Left ventricle myocardium superior (tissue), 1 donor: Measurements from ENCODE around the gene PRSS50. TPM values are rescaled to one million over a fixed set of nuclear protein-coding genes. Genes with fewer than 3 reads are reported as not detected.
"Not testable (repeated sequence)": the region's sequence is repeated elsewhere in the genome, so short reads cannot be mapped to it uniquely, and the experiment has no call there.

ENCODE experiments used
- ATAC-seq: fragments of 200-7000 bp; cut with Tn5 transposase; one replicate; pipeline ENCODE4 v1.9.1; 2020; ENCODE audit warnings: mild to moderate bottlenecking, moderate library complexity
- DNase-seq: peaks from one replicate; pipeline ENCODE4 v3.0.0-alpha.2; 2020
- intact Hi-C: fragments of 100-400 bp; cut with micrococcal nuclease; formaldehyde crosslinking; loops from one replicate; pipeline ENCODE4 v1.11.0; 2022
- total RNA-seq: library from RNA; stranded (reverse); fragmentation: NEBNext Ultra II Directional; extraction: Animal tissue kit (Norgen Biotek cat#: 25700); gene quantifications from one replicate; pipeline ENCODE4 v1.2.1, GENCODE V29; 2021
- donor health status: DM: no; HTN: yes; CAD: no; lungs with severe emphysema.

Gene PRSS50
- total RNA-seq, 1 donor from 2014 or later, result 0.10 TPM

DNA sequence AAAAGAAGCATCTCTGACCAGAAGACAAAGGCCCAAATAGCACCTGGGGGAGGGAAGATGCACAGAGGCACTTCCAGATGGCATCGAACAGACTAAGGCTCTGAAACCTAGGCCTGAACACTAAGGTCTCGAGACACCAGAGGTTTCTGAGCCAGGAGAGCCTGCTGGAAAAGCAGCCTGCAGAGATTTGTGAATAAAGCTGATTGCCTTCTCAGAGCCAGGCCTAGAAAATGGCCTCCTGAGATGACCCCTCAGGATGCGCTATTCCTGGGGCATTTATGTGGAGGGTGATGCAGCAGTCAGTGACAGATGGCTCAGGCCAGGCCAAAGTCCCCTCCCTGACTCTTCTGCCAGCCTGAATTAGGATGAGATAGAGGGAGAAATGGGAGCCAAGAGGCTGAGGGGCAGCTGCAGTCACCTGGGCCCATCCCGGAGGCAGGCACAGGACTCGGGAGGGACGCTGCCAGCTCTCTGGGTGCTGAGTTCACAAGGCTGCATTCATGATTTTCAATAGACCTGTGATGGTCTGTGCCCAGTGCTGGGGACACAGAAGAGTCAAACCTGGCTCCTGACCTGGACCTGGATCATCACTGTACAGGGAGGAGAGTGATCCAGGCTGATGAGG, 6.9 kb downstream of the PRSS50 start:
- ATAC-seq (no peak), DNase-seq (no peak)
- intact Hi-C loops, result no loop called here

DNA sequence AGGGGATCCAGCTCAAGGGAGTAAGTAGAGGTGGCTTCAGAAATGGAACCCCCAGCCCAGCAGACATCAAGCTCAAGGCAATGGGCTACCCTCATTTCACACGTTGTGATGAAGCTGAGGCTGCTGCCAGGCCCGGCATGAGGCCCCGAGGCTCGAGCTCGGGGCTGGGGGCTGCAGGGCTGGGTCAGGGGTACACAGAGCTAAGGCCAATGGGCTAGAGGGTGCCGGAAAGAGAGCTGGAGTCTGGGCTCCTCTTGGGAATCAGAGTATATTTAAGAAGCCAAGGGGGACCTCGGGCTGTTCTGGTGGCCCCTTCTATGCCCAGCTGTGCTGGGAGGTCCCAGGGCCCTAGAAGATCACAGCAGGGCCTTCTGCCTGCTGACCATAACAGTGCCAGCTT, 7.4 kb downstream of the PRSS50 start:
- intact Hi-C loops, result no loop called here
- no peak for DNase-seq
- no peak for ATAC-seq

DNA sequence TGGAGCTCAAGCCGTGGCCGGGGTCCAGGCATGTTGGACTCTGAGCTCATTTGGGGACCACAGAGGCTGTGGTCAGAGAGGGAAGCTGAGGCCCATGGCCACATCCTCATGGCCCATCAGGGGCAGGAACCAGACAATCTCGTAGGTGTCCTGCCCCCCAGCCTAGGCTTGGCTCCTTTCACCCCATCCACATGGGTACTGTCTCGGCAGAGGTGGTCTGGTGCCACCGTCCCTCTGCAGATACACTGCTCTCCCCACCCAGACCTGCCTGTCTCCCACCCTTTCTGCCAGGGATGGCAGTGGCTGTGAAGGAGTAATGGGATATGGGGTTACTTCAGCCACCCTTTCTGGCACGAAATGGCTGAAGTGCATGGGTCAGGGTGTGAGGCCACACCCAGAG, 7.9 kb downstream of the PRSS50 start:
- intact Hi-C loops, result loop anchor here (5.0 kb wide), 1 partner anchor 203 kb away; no protein-coding TSS in a partner anchor
- DNase-seq, result no peak
- no peak for ATAC-seq

DNA sequence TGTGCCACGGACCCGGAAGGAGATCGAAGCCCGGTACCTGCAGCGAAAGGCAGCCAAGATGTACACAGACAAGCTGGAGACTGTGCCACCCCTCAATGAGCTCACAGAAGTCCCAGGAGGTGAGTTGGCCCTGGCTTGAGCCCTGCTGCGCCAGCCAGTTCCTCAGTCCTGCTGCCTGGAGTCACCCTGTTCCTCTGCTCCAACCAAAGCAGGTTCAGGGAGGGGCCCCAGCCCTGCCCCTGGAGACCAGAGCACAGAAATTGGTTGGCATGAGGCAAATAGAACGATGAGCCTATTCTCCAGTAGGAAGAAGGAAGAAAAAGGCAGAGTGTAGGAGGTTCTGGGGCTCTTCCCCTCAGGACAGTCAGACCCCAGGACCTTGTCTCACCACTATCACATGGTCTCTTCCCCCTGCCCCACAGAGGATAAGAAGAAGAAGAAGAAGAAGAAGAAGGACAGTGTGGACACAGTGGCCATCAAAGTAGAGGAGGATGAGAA, 8.5 kb downstream of the PRSS50 start:
- DNase-seq (no peak), ATAC-seq (no peak)
- intact Hi-C loops, result loop anchor here (5.0 kb wide), 1 partner anchor 203 kb away; no protein-coding TSS in a partner anchor

DNA sequence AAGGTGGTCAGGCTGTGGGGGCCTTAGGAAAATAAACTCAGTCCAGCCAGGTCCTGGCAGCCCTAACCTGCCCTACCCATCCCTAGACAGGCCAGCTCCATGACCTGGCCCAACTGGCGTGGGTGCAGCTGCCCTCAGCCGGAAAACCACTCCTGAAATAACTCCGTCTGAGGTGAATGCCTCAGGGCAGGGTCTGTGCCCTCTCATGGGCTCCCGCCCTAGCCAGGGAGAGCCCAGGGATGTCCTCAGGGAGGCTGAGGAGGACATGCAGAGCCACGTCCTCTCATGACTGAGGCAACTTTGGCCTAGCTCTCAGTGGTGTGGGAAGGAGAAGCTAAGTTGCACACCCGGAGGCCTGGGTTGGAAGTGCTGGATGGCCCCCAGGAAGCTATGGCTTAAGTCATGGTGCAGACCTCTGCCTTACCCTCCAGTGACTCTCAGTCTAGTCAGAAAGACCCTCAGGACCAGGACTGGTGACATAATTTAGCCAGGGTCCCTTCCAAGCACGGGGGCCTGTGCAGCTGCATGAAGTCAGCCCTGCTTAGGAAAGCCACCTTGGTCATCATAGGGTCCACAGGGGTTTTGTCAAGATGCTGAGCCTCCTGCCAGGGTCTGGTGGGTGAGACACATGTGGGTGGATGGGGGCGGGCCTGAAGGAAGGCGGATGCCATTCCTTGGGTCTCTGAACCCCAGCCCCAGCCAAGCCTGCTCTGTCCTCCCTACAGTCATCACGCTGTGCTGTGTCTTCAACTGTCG, 9.1 kb downstream of the PRSS50 start:
- no peak for ATAC-seq
- no peak for DNase-seq
- intact Hi-C loops, result loop anchor here (5.0 kb wide), 1 partner anchor 204 kb away; no protein-coding TSS in a partner anchor

DNA sequence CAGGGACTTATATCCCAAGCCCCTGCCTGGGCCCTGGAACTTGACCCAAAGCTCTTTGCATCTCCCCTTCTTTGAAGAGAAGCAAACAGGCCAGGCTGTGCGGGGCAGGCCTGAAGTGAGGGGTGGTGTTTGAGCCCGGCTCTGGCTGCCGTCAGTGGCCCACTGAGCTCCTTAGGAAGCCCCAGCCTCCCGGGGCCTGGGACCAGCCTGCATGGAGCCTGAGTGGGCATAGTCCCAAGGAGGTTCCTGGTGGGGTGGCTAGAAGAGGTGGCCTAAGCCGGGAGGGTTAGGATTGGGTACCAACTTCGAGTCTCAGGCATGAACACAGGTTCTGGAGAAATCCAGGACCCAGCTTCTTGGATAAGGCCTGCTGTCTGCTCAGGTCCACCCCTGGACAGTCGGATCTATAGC, 10.1 kb downstream of the PRSS50 start:
- DNase-seq (no peak), ATAC-seq (no peak)
- intact Hi-C loops, result loop anchor here (5.0 kb wide), 1 partner anchor 205 kb away; no protein-coding TSS in a partner anchor

DNA sequence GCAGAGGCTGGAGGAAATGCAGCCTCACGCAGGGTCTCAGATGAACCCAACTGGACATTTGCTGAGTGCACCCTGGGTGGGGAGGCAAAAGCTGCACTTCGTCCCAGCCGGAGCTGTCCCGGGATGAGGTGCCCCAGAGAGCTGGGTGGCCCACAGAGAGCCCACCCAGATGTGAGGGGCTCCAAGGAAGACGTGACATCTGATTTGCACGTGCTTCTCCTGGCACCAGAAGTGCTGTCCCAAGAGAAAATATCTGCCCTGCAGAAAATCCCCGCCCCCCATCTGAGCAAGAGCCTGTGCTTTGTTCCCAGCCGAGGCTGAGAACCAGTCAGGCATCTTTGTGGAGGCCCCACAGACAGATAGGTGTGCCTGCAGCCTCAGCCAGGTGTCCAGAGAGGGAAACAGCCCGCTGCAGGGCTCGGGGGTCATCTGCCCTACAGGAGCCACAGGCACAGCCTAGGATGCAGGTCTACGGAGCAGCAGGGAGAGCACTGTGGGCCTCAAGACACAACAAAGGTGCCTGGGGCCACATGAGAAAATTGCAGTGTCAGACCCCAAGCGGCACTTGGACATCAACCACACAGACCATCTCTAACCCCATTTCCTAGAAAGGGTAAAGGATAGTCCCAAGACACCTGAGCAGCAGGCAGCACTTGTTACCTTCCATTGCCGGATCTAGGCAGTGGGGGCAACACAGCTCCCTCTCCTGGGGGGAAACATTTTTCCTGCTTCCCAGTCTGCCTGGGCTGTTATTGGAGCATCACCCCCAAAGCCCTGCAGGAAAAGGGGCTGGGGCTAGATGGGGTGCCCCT, 10.7 kb downstream of the PRSS50 start:
- DNase-seq, result no peak
- intact Hi-C loops, result loop anchor here (5.0 kb wide), 1 partner anchor 205 kb away; no protein-coding TSS in a partner anchor
- ATAC-seq, result no peak

DNA sequence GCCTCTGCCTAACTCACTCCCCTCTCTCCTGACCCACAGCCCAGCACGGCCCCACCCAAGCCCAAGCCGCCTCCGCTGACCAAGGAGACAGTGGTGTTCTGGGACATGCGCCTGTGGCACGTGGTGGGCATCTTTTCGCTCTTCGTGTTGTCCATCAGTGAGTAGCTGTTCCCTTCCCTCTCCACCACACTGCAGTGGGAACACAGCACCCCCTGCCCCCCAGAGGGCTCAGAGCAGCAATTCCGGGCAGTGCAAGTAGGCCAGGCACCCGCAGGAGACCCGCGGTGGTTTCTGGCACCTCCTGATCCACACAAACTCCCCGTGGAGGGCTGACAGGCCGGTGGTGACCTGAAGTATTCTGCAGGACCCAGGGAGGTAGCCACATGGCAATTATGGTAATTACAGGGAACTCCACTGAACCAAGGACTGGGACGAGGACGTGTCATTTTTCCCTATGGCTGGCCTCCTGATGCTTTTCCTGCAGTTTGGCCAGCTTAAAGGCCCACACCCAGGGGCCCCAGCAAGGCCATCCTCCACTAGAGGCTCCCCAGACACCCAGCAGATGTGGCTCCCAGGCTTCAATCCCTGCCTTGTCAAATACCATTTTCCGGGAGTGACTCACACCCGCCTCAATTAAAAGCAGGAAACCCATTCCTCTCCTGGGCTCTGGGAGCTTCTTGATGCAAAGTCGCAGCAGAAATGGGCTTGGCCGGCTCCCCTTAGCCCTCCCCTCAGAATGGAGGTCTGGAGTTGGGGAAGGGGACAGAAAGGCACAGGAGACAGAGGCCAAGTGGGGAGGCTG, 11.7 kb downstream of the PRSS50 start:
- DNase-seq, result no peak
- intact Hi-C loops, result loop anchor here (5.0 kb wide), 1 partner anchor 206 kb away; no protein-coding TSS in a partner anchor
- no peak for ATAC-seq

DNA sequence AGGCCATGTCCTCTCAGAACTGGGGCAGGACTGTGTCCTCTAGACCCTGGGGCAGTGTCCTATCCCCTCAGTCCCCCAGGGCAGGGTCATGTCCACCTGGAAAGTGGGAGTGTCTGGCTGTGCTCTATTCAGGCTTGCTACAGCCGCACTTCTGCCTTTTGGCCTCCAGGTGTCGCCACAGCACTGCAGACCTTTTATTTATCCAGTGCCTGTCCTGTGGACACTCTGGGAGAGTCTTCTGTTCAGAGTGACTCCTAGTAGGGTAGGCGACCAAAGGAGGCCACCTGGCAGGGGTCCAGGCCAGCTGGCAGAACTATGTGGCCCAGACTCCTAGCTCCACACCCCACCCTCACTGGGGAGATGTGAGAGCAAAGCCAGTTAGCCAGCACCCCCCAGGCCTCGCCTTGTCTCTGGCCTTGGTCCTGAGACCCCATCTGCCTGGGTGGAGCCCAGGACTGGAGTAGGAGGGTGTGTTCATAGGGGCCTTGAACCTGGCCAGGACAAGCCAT, 12.6 kb downstream of the PRSS50 start:
- peak; percentile 86 for ATAC-seq
- peak; percentile 81 for DNase-seq
- intact Hi-C loops, result loop anchor here (5.0 kb wide), 1 partner anchor 207 kb away; no protein-coding TSS in a partner anchor

DNA sequence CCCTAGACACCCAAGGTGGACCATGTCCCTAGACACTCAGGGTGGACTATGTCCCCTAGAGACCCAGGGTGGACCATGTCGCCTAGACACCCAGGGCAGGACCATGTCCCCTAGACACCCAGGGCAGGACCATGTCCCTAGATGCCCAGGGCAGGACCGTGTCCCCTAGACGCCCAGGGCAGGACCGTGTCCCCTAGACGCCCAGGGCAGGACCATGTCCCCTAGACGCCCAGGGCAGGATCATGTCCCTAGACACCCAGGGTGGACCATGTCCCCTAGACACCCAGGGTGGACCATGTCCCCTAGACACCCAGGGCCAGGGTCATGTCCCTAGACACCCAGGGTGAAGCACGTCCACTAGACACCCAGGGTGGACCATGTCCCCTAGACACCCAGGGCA, 13.3 kb downstream of the PRSS50 start:
- not testable (repeated sequence) for ATAC-seq, DNase-seq

DNA sequence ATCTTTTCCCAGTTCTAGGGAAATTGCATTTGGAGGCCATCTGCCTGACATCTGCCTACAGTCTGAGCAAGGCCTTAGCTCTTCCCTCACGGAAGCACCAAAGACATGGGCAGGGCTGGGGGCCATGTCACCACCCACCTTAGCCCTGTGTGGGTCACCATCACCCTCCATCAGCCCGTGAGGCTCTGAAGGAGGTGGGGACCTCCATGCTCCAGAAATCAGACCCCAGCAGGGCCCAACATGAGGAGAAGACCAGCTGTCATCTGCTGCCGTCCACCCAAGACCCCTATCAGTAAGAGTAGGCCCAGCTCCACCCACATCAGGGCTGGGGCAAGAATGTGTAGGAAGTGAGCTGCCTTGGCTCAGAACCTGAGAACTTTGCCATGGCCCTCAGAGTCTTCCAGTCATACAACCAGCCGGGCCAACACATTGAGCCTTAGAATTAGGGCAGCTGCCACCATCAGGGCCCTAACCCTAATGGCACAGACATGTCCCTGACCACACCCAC, 14.6 kb downstream of the PRSS50 start:
- intact Hi-C loops, result no loop called here
- DNase-seq (peak; percentile 11), ATAC-seq (no peak)

More for the DNA sequence above, 13.3 kb downstream of the PRSS50 start:
- intact Hi-C loops, result not testable (repeated sequence)

DNA sequence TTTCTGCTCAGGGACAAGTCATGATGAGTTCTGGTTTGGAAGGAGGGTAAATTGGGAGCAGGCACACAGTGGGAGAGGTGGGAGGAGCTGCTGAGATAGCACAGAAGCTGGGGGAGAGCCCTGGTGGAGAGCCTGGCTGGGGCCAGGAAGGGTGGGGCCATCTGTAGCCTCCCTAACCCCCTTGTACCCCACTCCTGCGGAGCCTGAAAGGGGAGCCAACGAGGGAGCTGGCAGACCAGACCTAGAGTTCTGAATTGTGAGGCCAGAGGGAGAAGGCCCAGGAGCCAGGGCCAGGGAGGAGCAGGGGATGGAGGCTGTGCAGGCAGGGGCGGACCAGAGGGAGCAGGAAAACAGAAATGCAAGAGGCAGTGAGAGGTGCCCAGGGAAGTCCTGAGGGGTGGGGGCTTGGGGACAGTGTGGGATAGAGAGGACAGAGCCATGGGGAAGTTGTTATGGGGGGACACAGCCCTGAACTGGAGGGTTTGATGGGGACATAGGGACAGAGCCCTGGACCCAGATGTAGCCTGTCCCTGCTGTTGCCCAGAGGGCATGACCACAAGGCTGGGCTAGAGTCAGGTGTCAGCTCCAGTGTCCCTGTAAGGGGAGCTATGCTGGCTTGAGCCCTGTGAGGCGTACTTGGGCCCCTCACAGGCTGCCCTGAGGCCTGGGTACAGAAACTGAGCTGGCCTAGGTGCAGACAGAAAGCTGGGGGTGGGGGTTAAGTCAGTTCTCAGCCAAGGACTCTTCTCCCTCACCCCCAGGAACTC, 15.2 kb downstream of the PRSS50 start:
- ATAC-seq (no peak), DNase-seq (peak; percentile 21)
- intact Hi-C loops, result no loop called here

DNA sequence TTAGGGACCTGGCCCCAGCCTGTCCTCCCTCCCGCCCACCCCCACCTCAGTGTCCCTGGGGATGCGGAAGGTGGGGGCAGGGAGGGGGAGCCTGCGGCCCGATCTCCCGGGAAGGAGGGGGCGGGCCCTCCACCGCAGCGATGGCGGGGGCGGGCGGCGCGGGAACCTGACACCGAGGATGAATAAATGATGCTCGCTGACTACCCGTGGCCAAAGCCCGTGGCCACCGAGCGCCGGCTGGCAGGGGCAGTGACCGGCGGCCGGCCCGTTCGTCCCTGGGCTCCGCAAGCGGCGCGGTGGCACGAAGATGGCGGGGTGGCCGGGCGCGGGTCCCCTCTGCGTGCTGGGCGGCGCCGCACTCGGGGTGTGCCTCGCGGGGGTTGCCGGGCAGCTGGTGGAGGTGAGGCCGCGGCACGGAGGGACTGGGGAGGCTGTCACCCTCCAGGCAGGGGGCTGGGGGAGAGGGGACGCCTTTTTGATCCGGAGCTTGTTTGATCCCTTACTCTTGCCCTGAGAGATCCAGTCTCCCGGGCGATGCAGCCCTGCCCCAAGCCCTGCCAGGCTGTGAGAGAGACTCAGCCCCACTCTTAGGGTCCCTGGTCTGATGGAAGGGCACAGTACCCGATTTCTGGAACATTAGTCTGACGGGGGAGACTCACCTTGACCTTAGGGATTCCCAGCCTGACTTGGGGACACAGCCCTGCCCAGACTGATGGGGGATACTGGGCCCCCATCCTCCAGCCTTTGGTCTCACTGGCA, 16.3 kb downstream of the PRSS50 start, which contains the start of gene TMIE:
TMIE (plus strand) TSS at position 212 of the 759 bp plus-strand sequence; CDS start at position 308, 96 bp downstream.
- DNase-seq (peak; percentile 35), ATAC-seq (no peak)
- intact Hi-C loops, result no loop called here

DNA sequence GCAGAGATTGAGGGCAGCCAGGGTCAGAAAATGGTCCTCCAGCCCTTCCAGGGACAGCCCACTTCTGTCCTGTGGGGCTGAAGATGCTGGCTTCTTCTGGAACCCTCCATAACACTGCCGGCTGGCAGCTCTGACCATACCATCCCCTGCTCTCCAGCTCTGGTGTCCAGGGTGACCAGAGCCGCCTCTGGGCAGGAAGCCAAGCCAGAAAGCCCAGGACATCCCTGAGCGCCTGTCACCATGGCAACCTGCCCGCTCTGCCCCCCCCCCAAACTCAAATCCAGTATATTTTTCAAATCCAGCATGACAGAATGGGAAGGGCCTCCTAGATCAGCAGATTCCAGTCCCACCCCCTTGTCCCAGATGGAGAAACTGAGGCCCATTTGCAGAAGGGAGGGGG, 16.9 kb downstream of the PRSS50 start:
- no peak for ATAC-seq
- intact Hi-C loops, result no loop called here
- DNase-seq, result peak; percentile 61

DNA sequence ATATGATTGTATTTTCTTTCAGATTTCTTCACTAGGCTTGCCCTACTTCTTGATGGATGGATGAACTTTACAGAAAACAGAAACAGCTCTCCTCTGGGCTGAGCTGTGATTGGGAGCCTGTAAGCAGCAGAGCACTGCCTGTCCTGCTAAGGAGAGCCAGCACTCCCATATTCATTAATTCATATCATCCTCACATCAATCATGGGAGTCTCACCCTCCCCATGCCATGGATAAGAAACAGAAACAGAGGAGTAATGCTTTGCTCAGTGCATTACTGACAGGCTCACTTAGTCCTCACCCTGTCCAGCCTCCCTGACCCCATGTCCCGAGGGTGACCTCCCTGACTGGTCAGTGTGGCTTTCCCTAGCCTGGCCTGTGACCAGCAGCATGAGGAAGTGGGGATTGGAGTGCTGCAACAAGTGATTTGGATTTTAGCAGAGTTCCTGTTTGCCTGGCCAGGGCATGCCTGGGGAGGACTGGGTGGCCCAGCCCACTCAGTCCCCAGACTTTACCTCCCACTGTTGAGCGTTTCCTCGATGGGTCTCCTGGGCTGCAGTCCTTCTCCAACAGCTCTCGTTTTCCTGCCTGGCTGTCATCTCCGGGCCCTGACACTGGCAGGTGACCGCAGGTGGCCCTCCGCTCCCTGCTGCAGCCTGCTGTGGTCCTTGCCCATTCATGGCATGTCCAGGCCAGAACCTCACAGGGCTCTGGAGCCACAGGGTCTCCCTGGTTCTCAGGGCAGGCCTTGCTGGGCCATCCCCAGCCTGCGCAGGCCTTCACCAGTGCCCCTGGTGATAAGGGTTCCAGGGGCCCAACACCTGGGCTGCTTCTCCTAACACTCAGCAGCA, 17.8 kb downstream of the PRSS50 start:
- intact Hi-C loops, result no loop called here
- DNase-seq, result peak; percentile 75
- peak; percentile 6 for ATAC-seq
